22Rv1 (cell line): ENCODE data around the gene CCNB3.

Experiments used
- H3K27ac ChIP-seq: fragments of 450-650 bp; 2 replicates; pipeline ENCODE4 v1.5.1; 2017
- CTCF ChIP-seq: fragments of 450-650 bp; IDR thresholded peaks from 2 replicates; pipeline ENCODE4 v1.5.1; 2017; ENCODE audit warnings: mild to moderate bottlenecking
- ZFX ChIP-seq: fragments of 450-650 bp; IDR thresholded peaks from 2 replicates; pipeline ENCODE4 v1.6.1; 2017; ENCODE audit warnings: antibody characterized with exemption, borderline replicate concordance

The CCNB3 gene

GRCh38 chrX:50372966-50373365, 168.4 kb downstream of the CCNB3 start:
- TF ChIP-seq ZFX (no peak), CTCF (no peak)

GRCh38 chrX:50375481-50376267, 171.1 kb downstream of the CCNB3 start:
- no peak overlapping the region for H3K27ac ChIP-seq
- TF ChIP-seq ZFX (no peak), CTCF (no peak)

More at GRCh38 chrX:50372966-50373365, 168.4 kb downstream of the CCNB3 start:
- no peak overlapping the region for H3K27ac ChIP-seq

DNA sequence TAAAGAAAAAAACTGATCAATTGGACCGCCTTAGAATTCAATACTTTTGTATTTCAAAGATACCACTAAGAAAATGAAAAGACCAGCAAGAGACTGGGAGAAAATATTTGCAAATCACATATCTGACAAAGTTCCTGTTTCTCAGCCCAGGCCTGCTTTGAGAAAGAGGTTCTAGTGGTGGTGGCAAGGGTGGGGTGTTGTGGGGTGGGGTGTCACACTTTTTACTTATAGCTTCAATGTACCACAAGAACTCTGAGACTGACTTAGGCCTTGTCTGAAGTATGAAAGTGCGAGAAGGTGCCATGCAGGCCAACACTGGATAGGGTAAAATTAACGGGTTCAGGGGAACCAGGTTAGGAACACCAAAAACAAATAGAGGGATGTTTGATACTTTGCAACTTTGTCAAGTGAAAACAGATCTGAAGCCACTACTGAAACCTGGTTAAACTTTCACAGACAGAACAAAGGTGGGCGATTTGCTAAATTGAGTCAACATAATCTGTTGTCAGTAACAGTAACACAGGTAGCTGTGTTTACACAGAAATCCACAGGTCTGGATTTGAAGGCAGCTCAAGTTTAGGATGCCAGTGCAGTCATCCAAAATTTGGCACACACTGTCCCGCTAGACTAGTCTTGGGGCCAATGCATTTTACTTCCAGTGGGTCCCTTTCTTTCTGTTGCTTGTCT, 177.3 kb downstream of the CCNB3 start:
- TF ChIP-seq CTCF: no peak
- no peak for TF ChIP-seq ZFX

DNA sequence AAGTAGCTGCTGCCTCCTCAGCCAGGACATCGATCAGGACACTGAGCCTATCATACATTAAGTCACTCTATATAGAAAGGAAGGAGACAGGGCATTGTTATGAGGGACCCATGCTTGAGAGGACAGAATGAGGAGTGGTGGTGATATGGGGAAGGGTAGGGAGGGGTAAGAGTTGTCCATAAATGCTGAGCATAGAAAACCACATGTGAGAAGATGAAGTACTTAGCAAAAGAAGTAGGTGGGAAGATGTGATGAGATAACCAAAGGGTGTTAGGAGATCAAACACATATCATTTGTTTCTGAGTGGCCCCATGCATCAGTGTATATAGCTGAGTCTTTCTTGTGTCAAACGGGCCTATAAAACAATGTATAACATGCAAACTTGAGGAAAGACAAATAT, 182.0 kb downstream of the CCNB3 start:
- TF ChIP-seq ZFX (no peak), CTCF (no peak)

More for the DNA sequence above, 177.3 kb downstream of the CCNB3 start:
- no peak overlapping the region for H3K27ac ChIP-seq

GRCh38 chrX:50393902-50394301, 189.3 kb downstream of the CCNB3 start:
- TF ChIP-seq ZFX (no peak), CTCF (no peak)
- H3K27ac ChIP-seq: no peak overlapping the region

More for the DNA sequence above, 182.0 kb downstream of the CCNB3 start:
- no peak overlapping the region for H3K27ac ChIP-seq
